Osteocyte (in vitro differentiated cells): ENCODE measurements around the gene WNT7B. TPM values are rescaled to one million over a fixed set of nuclear protein-coding genes. Genes with fewer than 3 reads are reported as not detected.

Source experiments
- DNase-seq: peaks from one replicate; pipeline ENCODE4 v3.0.0; 2021; ENCODE audit warnings: mixed read lengths; ENCODE audit not compliant: unreplicated experiment; ENCODE audit errors: extremely low spot score
- H3K27ac Mint-ChIP-seq: one replicate; pipeline ENCODE4 v1.8.0; 2021; ENCODE audit warnings: mild to moderate bottlenecking, mixed read lengths; ENCODE audit not compliant: unreplicated experiment
- H3K27me3 Mint-ChIP-seq: one replicate; pipeline ENCODE4 v1.8.0; 2021; ENCODE audit warnings: mixed read lengths; ENCODE audit not compliant: unreplicated experiment
- H3K36me3 Mint-ChIP-seq: one replicate; pipeline ENCODE4 v1.8.0; 2021; ENCODE audit warnings: mixed read lengths; ENCODE audit not compliant: unreplicated experiment
- H3K4me1 Mint-ChIP-seq: one replicate; pipeline ENCODE4 v1.8.0; 2021; ENCODE audit warnings: mixed read lengths; ENCODE audit not compliant: unreplicated experiment
- H3K4me3 Mint-ChIP-seq: one replicate; pipeline ENCODE4 v1.8.0; 2021; ENCODE audit warnings: mild to moderate bottlenecking, moderate library complexity, mixed read lengths; ENCODE audit not compliant: unreplicated experiment
- H3K9me3 Mint-ChIP-seq: one replicate; pipeline ENCODE4 v1.8.0; 2021; ENCODE audit warnings: mixed read lengths; ENCODE audit not compliant: unreplicated experiment
- CTCF ChIP-seq: fragments of 200-600 bp; sonication (generic); IDR thresholded peaks from 2 replicates; pipeline ENCODE4 v1.5.0; 2021; ENCODE audit warnings: antibody characterized with exemption, mild to moderate bottlenecking, moderate library complexity
- total RNA-seq: library from RNA; stranded (reverse); gene quantifications from 2 replicates; pipeline ENCODE4 v1.2.1, GENCODE V29; 2021

The WNT7B gene
- total RNA-seq, 1 donor from 2014 or later: 2.3 TPM

GRCh38 chr22:46008836-46009596 is 32.1 kb upstream of the WNT7B start:
- Mint-ChIP-seq H3K36me3 (no peaks in the 10 kb centered on the region), H3K9me3 (peaks cover 3% of the 10 kb centered on the region), H3K4me1 (peaks cover 66% of the 10 kb centered on the region), H3K27me3 (no peaks in the 10 kb centered on the region), H3K27ac (peak overlapping the region; percentile 79), H3K4me3 (no peak overlapping the region)
- TF ChIP-seq CTCF: no peak
- no peak for DNase-seq

- Mint-ChIP-seq H3K4me3 (no peak overlapping the region), H3K36me3 (no peaks in the 10 kb centered on the region), H3K27ac (peak overlapping the region; percentile 79), H3K4me1 (peaks cover 66% of the 10 kb centered on the region), H3K27me3 (no peaks in the 10 kb centered on the region), H3K9me3 (peaks cover 3% of the 10 kb centered on the region)
- DNase-seq: no peak
- no peak for TF ChIP-seq CTCF
These were observed 31.3 kb upstream of the WNT7B start for GRCh38 chr22:46008291-46008690.

- Mint-ChIP-seq H3K9me3 (peaks cover 3% of the 10 kb centered on the region), H3K4me1 (peaks cover 64% of the 10 kb centered on the region)
- no peak for DNase-seq
These were observed 30.9 kb upstream of the WNT7B start for GRCh38 chr22:46007848-46008261.

GRCh38 chr22:46007003-46007847 is 30.3 kb upstream of the WNT7B start:
- Mint-ChIP-seq H3K36me3 (no peaks in the 10 kb centered on the region), H3K4me1 (peaks cover 68% of the 10 kb centered on the region), H3K9me3 (peaks cover 3% of the 10 kb centered on the region), H3K4me3 (no peak overlapping the region), H3K27me3 (no peaks in the 10 kb centered on the region), H3K27ac (peak overlapping the region; percentile 79)
- no peak for DNase-seq
- no peak for TF ChIP-seq CTCF

More at GRCh38 chr22:46007848-46008261, 30.9 kb upstream of the WNT7B start:
- H3K27me3 Mint-ChIP-seq: no peaks in the 10 kb centered on the region
- no peak overlapping the region for H3K4me3 Mint-ChIP-seq
- H3K27ac Mint-ChIP-seq: peak overlapping the region; percentile 79
- TF ChIP-seq CTCF: no peak
- H3K36me3 Mint-ChIP-seq: no peaks in the 10 kb centered on the region
